GM21576 (cell line): Measurements from ENCODE around the gene GAL.

Source experiments
- ATAC-seq: cut with Tn5 transposase; IDR thresholded peaks from one replicate; pipeline ENCODE4 v1.9.1; 2021; ENCODE audit warnings: mild to moderate bottlenecking, moderate library complexity; ENCODE audit not compliant: unreplicated experiment

The GAL gene

DNA sequence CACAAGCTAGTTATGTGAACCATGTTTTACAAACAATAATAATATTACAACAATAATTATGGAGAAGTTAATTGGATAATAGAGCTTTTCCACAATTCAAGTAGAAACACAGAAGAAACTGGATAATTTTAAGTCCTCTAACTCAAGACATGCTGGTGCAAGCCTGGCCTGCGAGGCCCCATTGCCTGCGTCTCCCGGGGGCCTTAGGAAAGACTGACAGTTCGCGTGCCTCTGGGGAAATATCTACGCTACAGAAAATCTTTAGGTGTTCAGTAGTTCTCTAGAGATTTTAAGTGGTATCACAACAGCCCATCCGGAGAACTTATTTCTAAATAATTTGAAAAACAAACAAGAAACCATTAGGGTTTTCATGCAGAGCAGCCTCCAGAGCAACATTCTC, 23.2 kb downstream of the GAL start:
- no peak for ATAC-seq

DNA sequence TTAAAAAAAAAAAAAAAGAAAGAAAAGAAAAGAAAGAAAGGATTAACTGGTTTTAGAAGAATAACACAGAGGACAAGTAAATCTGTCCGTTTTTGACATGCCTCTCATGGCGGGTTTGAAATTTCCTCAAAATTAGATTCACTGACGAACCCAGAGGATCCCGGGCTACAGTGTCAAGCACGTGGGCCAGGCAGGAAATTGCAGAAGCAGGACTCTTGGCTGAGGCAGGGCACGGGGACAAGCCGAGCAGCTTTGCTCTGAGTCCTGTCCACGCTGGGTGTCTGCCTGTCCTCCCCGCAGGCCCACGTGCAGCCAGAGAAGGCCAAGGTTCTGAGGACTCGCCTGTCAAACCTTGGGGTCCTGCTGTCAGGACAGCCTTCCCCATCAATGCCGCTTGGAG, 24.7 kb downstream of the GAL start:
- no peak for ATAC-seq

- ATAC-seq = no peak
These were observed 26.1 kb downstream of the GAL start for GRCh38 chr11:68710409-68710808.

- no peak for ATAC-seq
These were observed 26.8 kb downstream of the GAL start for GRCh38 chr11:68711114-68711513.

DNA sequence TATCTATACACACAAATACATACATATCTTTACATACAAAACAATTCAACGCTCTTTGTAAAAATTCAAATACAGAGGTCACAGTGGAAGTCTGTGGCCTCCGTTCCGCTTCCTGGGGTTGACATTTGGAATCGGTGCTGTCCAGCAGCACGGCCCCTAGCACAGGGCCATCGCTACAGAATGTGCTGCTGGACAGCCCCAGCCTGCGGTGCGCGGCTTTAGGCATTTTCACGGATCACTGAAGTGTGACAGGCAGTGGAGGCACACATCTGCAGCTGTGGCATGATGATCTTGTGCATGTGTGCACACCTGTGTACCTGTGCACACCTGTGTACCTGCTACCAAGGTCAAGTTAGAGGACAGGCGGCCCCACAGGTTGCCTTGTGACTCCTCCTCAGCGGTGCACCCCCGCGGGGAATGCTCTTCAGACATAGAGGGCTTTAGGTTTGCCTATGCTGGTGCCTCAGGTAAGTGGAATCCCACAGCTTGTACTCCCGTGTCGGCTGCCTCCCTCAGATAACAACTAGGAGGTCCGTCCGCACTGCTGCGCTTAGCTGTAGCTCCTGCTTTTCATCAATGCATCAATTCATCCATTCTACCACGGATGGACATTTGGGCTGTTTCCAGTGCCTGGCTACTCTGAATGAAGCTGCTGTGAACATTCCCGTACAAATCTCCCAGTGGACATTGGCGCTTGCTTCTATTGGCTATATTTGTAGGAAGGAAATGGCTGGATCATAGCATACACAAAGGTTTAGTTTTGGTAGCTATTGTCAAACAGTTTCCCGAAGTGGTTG, 29.9 kb downstream of the GAL start:
- no peak for ATAC-seq

GRCh38 chr11:68715456-68716122, 31.2 kb downstream of the GAL start:
- no peak for ATAC-seq

GRCh38 chr11:68721075-68721474, 36.7 kb downstream of the GAL start:
- ATAC-seq = no peak

GRCh38 chr11:68722143-68722542, 37.8 kb downstream of the GAL start:
- ATAC-seq = no peak

GRCh38 chr11:68724293-68724692, 39.9 kb downstream of the GAL start:
- no peak for ATAC-seq

GRCh38 chr11:68727783-68728182, 43.4 kb downstream of the GAL start:
- ATAC-seq = no peak

DNA sequence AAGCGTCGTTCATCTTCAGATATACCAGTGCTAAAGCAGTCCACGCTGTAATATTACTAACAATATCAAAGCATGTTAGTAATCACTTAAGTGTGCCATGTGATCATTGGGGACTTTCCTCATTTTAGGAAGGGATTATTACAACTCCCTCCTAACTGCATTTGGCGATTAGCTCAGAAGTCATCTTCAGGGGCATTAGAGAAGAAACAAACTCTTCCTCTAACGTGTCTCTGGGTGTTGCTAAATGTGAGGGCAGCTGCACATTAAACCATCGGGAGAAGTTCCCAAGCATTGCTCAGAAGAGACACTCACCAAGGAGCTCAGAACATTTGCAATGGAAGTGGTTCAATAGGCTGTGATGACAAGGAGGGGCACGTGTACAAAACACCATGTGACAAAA, 49.8 kb downstream of the GAL start:
- no peak for ATAC-seq

- ATAC-seq = no peak
These were observed 50.8 kb downstream of the GAL start for GRCh38 chr11:68735125-68735524.

DNA sequence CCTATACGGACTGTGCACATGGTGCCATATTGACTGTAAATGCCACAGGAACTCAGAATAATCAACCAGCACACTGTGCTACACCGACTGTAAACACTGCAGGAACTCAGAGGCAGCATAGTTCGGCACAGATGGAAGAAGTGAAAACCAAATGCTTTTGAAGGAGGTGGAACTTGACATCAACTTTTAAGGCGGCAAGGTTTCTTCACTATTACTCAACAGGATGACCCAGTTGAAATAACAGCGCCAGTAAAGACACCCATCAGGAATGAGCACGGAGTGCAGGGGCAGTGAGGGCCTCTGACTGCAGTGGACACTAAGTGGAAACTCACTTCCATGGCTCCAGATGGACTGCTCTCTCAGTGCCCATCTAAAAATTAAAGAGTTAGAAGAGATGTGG, 51.3 kb downstream of the GAL start:
- ATAC-seq = no peak
